Gastrocnemius medialis (tissue), 4 donors: ENCODE data around the gene MIB2. TPM values are rescaled to one million over a fixed set of nuclear protein-coding genes. Genes with fewer than 3 reads are reported as not detected.

Experiments
- ATAC-seq, 2 donors: fragments of 150-250 bp; one replicate each; pipeline ENCODE4 v1.9.1; 2016
- DNase-seq, 2 donors: peaks; one replicate each; pipeline ENCODE4 v3.0.0-alpha.2; 2019
- H3K27ac ChIP-seq, 4 donors: fragments of 200-600 bp; sonication (generic); 1 replicate in 1 of 4; 2 replicates in 3 of 4; pipeline ENCODE4 v1.5.1; 2016 to 2018; ENCODE audit warnings: mild to moderate bottlenecking in 2 of 4, moderate library complexity in 1 of 4
- H3K27me3 ChIP-seq, 3 donors: fragments of 200-600 bp; sonication (generic) in 2 of 3; 1 replicate in 1 of 3; 2 replicates in 2 of 3; pipeline versions ENCODE4 v1.5.1 to v1.6.0; 2016 to 2019; ENCODE audit warnings: mild to moderate bottlenecking in 1 of 3, moderate library complexity in 1 of 3
- H3K36me3 ChIP-seq, 2 donors: fragments of 200-600 bp; sonication (generic) in 1 of 2; one replicate each; pipeline ENCODE4 v1.5.1; 2017 to 2018
- H3K4me1 ChIP-seq, 2 donors: fragments of 200-600 bp; sonication (generic) in 1 of 2; one replicate each; pipeline ENCODE4 v1.5.1; 2016 to 2017; ENCODE audit warnings: mild to moderate bottlenecking in 2 of 2
- H3K4me3 ChIP-seq, 4 donors: fragments of 200-600 bp; sonication (generic) in 3 of 4; 1 replicate in 1 of 4; 2 replicates in 3 of 4; pipeline ENCODE4 v1.5.1; 2016 to 2019; ENCODE audit warnings: mild to moderate bottlenecking in 2 of 4
- H3K9me3 ChIP-seq, 3 donors: fragments of 200-600 bp; sonication (generic) in 2 of 3; 1 replicate in 1 of 3; 2 replicates in 2 of 3; pipeline ENCODE4 v1.5.1; 2016 to 2019
- CTCF ChIP-seq, 5 experiments: fragments of 450-650 bp in 3 of 5; fragments of 200-600 bp in 2 of 5; sonication (generic) in 2 of 5; IDR thresholded peaks in 4 of 5; conservative IDR thresholded peaks in 1 of 5; 1 replicate in 4 of 5; 2 replicates in 1 of 5; pipeline ENCODE4 v1.5.1; 2016 to 2019; ENCODE audit warnings: antibody characterized with exemption in 5 of 5, mild to moderate bottlenecking in 3 of 5, moderate library complexity in 3 of 5
- POLR2A ChIP-seq, 2 donors: fragments of 450-650 bp; IDR thresholded peaks; one replicate each; pipeline ENCODE4 v1.6.1; 2017; ENCODE audit warnings: antibody characterized with exemption in 2 of 2, mild to moderate bottlenecking in 2 of 2, moderate library complexity in 2 of 2
- in situ Hi-C, 4 donors: fragments of 200-750 bp; cut with MboI; loops; one replicate each; pipeline versions ENCODE4 v1.15.0 to v1.8.0; 2017; ENCODE audit warnings: low sequenced_read_pairs in 4 of 4
- intact Hi-C: fragments of 100-400 bp; cut with DNase I; formaldehyde crosslinking; loops from one replicate; pipeline ENCODE4 v1.15.1; 2023; ENCODE audit warnings: low total_unique reads
- total RNA-seq, 4 donors: library from RNA; depleted of rRNA; stranded (reverse); fragments of >200 nt; gene quantifications; one replicate each; pipeline versions ENCODE4 v1.1.0 to v1.2.3, GENCODE V29; 2016

The MIB2 gene
- total RNA-seq, 4 donors from 2014 or later = 66.4 to 154 (median 117) TPM

GRCh38 chr1:1603671-1604373 lies 11.5 kb upstream of the MIB2 start:
- Histone ChIP-seq H3K36me3 (no peaks in the 10 kb centered on the region), H3K9me3 (no peaks in the 10 kb centered on the region), H3K4me1 (peaks cover 0 to 8% of the 10 kb centered on the region in 2 donors), H3K27ac (no peak overlapping the region), H3K27me3 (peaks cover 20 to 36% (median 29%) of the 10 kb centered on the region in 3 donors), H3K4me3 (no peak overlapping the region)
- no peak for DNase-seq
- no peak for ATAC-seq
- TF ChIP-seq POLR2A (IDR thresholded peaks at IDR 0.05) = no peak
- intact Hi-C loops = no loop called here
- in situ Hi-C loops = no loop called here

- no peaks in the 10 kb centered on the region for H3K9me3 ChIP-seq
- in situ Hi-C loops (no loop called here), intact Hi-C loops (no loop called here)
- ATAC-seq = no peak
- peaks cover 0 to 8% of the 10 kb centered on the region in 2 donors for H3K4me1 ChIP-seq
- no peak for DNase-seq
- no peak overlapping the region for H3K4me3 ChIP-seq
- H3K36me3 ChIP-seq = no peaks in the 10 kb centered on the region
- no peak for TF ChIP-seq CTCF (IDR thresholded peaks at IDR 0.05 in 4 of 5, conservative IDR thresholded peaks at IDR 0.05 in 1 of 5)
- no peak for TF ChIP-seq POLR2A (IDR thresholded peaks at IDR 0.05)
- H3K27me3 ChIP-seq = peaks cover 14 to 31% (median 24%) of the 10 kb centered on the region in 3 donors
- no peak overlapping the region for H3K27ac ChIP-seq
Measured at GRCh38 chr1:1604374-1605033, 10.8 kb upstream of the MIB2 start.

- Histone ChIP-seq H3K27me3 (peaks cover 14 to 31% (median 24%) of the 10 kb centered on the region in 3 donors), H3K9me3 (no peaks in the 10 kb centered on the region), H3K4me3 (no peak overlapping the region), H3K4me1 (peaks cover 0 to 8% of the 10 kb centered on the region in 2 donors), H3K36me3 (no peaks in the 10 kb centered on the region), H3K27ac (no peak overlapping the region)
- intact Hi-C loops (no loop called here), in situ Hi-C loops (no loop called here)
- ATAC-seq (no peak), DNase-seq (no peak)
- no peak for TF ChIP-seq CTCF (IDR thresholded peaks at IDR 0.05 in 4 of 5, conservative IDR thresholded peaks at IDR 0.05 in 1 of 5)
- TF ChIP-seq POLR2A (IDR thresholded peaks at IDR 0.05) = no peak
Measured at GRCh38 chr1:1605034-1605591, 10.2 kb upstream of the MIB2 start.

GRCh38 chr1:1605724-1606123 lies 9.6 kb upstream of the MIB2 start:
- Histone ChIP-seq H3K9me3 (no peaks in the 10 kb centered on the region), H3K4me3 (no peak overlapping the region), H3K36me3 (no peaks in the 10 kb centered on the region), H3K4me1 (peaks cover 0 to 2% of the 10 kb centered on the region in 2 donors), H3K27me3 (peaks cover 9 to 25% (median 18%) of the 10 kb centered on the region in 3 donors), H3K27ac (no peak overlapping the region)
- TF ChIP-seq POLR2A (IDR thresholded peaks at IDR 0.05) (no peak), CTCF (IDR thresholded peaks at IDR 0.05 in 4 of 5, conservative IDR thresholded peaks at IDR 0.05 in 1 of 5) (no peak)
- no peak for ATAC-seq
- DNase-seq = no peak
- in situ Hi-C loops = no loop called here
- intact Hi-C loops = no loop called here

- Histone ChIP-seq H3K27ac (no peak overlapping the region), H3K9me3 (no peaks in the 10 kb centered on the region), H3K27me3 (peaks cover 4 to 20% (median 13%) of the 10 kb centered on the region in 3 donors), H3K36me3 (no peaks in the 10 kb centered on the region), H3K4me3 (no peak overlapping the region), H3K4me1 (no peaks in the 10 kb centered on the region)
- no peak for ATAC-seq
- TF ChIP-seq POLR2A (IDR thresholded peaks at IDR 0.05) = no peak
- in situ Hi-C loops (no loop called here), intact Hi-C loops (no loop called here)
- DNase-seq = no peak
Measured at GRCh38 chr1:1606232-1606631, 9.1 kb upstream of the MIB2 start.
